Activated gamma-delta T cell treated with anti-CD3 and anti-CD28 coated beads, Interleukin-2, amount 50 U/mL, for 16 hours (primary cell): ENCODE measurements around the gene TMEM44.

Experiments used
- DNase-seq: peaks from one replicate; pipeline ENCODE4 v3.0.0-alpha.2; 2020; ENCODE audit warnings: low read depth

The TMEM44 gene

GRCh38 chr3:194579091-194579606 is 54.1 kb downstream of the TMEM44 start:
- no peak for DNase-seq

DNA sequence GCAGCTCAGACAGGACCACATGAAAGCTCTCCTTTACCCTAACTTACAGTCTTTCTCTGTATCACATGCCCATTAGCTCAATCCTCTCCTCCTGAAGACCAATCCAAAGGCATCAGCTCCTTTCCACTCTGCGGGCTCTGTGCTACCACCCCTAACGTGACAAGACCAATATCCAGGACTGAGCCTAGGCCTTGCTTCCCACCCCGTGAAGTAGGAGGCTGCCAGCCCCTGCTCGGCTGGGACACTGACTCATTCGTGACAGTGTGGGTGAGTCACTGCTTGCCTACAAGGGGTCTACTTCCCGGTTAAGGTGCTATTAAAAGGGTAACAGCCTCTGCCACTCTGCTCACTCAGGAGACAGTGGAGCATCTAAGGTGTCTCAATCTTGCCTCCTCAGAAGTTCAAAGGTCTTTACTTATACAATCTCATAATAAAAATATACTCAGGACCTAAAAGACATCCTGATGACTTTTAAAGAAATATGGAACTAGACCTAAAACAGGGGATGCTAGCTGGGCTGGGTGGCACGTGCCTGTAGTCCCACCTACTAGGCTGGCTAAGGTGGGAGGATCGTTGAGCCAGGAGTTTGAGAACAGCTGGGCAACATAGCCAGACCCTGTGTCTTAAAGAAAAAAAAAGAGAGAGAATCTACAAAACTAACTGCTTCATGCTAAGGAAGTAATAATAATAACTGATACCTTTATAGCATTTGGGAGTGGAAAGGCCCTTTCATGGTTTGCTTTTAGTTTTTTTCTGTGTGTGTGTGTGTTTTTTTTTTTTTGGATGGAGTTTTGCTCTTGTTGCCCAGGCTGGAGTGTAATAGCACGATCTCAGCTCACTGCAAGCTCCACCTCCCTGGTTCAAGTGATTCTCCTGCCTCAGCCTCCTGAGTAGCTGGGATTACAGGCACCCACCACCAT is 55.0 kb downstream of the TMEM44 start:
- DNase-seq, result no peak

- no peak for DNase-seq
Measured at GRCh38 chr3:194575484-194576210, 57.6 kb downstream of the TMEM44 start.

- DNase-seq, result no peak
Measured at GRCh38 chr3:194574639-194575483, 58.4 kb downstream of the TMEM44 start.

- DNase-seq, result no peak
Measured at GRCh38 chr3:194573680-194574437, 59.4 kb downstream of the TMEM44 start.

DNA sequence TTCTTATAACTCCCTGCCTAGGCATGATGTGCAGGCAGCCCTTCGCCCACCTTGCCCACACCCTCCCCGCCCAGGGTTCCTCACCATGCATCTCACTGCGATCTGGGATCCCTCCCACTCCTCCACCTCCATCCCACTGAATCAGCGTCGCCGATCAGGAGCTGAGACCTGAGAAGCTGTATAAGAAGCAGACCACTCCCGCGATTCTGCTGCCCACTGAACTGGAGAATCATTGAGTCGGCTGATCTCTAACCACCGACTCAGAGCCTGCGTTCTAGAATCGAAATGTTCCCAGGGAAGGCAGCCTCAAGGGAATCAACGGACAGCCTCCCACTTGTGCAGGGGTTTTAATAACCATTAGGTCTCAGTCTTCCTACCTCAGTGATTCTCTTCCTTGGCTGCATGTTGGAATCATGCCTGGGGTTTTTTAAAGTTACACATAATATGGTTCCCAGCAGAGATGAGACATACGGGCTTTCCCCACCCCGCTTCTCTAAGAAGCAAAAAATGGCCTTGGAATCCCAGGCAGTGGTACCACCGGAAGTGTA is 60.2 kb downstream of the TMEM44 start:
- no peak for DNase-seq

- no peak for DNase-seq
Measured at GRCh38 chr3:194572143-194572789, 61.0 kb downstream of the TMEM44 start.

GRCh38 chr3:194571491-194572142 is 61.6 kb downstream of the TMEM44 start:
- DNase-seq, result no peak

GRCh38 chr3:194570898-194571297 is 62.3 kb downstream of the TMEM44 start:
- no peak for DNase-seq

DNA sequence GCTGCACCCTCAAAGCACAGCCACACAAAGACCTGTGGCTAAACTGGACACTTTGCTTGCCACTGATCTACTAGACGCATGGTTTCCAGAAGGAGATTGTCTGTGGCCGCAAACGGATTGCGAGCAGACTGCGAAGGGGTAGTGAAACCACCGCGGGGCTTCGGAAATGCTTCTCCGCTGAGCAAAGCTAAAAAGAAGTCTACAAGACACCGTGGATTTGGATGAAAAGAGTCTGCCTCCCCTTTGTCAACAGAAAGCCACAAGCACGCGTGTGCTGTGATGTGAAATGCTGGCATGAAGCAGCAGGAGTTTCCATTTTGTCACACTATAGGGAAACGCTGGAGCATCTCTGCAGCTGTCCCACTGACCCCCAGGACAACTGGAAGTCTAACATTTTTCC is 63.0 kb downstream of the TMEM44 start:
- no peak for DNase-seq

DNA sequence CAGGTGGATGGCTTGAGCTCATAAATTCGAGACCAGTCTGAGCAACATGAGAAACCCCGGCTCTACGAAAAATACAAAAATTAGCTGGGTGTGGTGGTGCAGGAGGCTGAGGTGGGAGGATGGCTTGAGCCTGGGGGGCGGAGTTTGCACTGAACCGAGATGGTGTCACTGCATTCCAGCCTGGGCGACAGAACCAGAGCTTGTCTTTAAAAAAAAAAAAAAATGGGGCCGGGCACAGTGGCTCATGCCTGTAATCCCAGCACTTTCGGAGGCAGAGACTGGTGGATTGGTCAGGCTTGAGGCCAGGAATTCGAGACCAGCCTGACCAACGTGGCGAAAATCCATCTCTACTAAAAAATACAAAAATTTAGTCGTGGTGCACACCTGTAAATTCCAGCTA is 64.0 kb downstream of the TMEM44 start:
- no peak for DNase-seq

DNA sequence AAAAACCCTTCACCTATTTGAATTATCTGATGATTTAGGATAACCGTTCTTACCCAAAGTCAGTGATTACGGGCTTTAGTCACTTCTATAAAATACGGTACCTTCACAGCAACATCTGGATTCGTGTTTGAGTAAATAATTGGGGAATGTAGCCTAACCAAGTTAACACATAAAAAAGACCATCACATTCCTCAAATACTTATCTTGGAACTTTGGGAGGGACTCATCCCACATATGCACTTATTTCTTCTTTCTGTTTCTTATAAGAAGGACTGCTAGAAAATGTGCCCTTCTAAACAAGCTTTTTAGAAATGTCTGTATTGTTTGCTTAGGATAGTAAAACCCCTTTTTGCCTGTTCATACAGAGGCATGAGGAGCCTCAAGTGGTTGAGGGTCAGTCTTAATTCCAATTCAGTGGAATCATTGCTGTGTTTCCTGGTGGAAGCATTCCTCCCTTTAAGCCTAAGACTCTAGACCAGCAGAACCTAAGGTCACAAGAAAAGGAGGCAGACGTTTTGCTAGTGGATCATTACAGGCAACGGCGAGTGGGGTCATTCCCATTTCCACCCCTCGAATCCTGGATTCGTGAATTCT is 67.5 kb downstream of the TMEM44 start:
- DNase-seq, result no peak

GRCh38 chr3:194562986-194563385 is 70.2 kb downstream of the TMEM44 start:
- no peak for DNase-seq

- DNase-seq, result no peak
Measured at GRCh38 chr3:194561306-194561974, 71.8 kb downstream of the TMEM44 start.

GRCh38 chr3:194560047-194560446 is 73.2 kb downstream of the TMEM44 start:
- no peak for DNase-seq

- no peak for DNase-seq
Measured at GRCh38 chr3:194559530-194559929, 73.7 kb downstream of the TMEM44 start.

DNA sequence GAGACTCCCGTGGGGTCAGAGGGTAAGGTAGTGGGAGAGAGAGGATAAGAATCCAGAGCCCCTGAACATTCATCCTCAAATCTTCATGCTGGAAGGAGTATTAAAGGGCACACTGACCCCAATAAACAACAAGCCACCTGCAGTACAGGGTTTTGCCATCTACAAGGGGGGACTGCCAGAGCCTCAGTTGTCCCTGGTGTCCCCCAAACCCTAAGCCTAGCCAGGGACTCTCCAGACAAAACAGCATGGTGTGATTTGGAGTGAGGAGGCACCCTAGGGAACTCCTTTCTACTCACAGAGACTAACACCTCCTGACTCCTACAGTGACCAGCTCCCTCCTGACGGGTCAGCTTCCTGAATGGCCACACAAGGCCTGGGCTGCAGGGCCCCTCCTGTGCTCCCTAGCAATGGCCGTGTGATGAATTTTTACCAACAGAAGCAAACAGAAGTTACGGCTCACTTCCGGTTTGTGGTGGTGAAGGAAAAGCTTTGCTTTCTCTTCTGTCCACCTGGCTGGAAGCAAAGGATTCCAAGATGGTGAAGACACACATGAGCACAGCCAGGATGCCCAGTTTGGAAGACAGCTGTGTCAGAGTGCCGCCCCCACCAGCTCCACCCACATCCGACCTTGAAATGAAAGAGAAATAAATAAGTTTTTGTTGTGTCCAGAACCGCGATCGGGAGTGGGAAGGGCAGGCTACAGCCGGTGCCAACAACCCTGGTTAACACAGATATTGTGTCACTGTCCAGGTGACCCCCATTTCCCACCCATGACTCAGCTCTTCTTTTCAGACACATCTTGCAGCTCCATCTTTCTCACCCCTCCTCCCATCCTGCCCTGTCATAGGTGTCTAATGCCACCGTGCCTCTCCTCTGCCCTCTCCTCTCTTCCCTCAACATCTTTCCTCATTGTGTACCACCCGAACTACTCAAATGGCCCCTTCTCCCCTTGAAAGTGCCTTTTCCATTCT is 76.8 kb downstream of the TMEM44 start:
- no peak for DNase-seq
